ENCODE measurements around the gene RFNG.

DNA sequence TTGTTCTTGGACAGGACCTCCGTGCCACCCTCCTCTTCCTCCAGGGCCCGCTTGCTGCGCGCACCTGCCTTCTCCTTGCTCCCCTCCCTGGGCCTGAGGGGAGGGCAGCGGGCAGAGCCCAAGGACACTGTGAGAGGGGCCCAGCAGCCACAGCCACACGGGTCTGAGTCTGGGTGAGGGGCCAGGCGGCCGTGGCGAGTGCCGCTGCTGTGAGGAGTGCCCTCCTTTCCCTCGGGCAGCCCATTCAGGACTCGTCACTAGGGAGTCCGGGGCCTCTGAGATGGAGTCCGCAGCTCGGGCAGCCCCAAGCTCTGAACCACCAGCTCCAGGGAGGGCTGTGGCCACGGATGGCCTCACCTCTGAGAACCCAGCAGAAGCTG is 8.4 kb upstream of the RFNG start:
- TF ChIP-seq, protein P1, sequence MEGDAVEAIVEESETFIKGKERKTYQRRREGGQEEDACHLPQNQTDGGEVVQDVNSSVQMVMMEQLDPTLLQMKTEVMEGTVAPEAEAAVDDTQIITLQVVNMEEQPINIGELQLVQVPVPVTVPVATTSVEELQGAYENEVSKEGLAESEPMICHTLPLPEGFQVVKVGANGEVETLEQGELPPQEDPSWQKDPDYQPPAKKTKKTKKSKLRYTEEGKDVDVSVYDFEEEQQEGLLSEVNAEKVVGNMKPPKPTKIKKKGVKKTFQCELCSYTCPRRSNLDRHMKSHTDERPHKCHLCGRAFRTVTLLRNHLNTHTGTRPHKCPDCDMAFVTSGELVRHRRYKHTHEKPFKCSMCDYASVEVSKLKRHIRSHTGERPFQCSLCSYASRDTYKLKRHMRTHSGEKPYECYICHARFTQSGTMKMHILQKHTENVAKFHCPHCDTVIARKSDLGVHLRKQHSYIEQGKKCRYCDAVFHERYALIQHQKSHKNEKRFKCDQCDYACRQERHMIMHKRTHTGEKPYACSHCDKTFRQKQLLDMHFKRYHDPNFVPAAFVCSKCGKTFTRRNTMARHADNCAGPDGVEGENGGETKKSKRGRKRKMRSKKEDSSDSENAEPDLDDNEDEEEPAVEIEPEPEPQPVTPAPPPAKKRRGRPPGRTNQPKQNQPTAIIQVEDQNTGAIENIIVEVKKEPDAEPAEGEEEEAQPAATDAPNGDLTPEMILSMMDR (IDR thresholded peaks at IDR 0.05): no peak
- TF ChIP-seq POLR2A (IDR thresholded peaks at IDR 0.05): no peak

Data from thyroid gland (tissue), 4 donors.